OCI-LY1 (cell line): Measurements from ENCODE around the gene ZC3H18.

Source experiments
- H2AFZ ChIP-seq: fragments of 200-600 bp; sonication (generic), shearing (Covaris generic); 2 replicates; pipeline ENCODE4 v1.6.0; 2014; ENCODE audit warnings: antibody characterized with exemption, mild to moderate bottlenecking, low read length
- H3F3A ChIP-seq: fragments of 200-600 bp; sonication (generic), shearing (Covaris generic); 2 replicates; pipeline ENCODE4 v1.6.0; 2014; ENCODE audit warnings: mild to moderate bottlenecking, antibody characterized with exemption, low read length, moderate library complexity; ENCODE audit not compliant: insufficient read depth
- H3K27ac ChIP-seq: fragments of 200-600 bp; sonication (generic); 2 replicates; pipeline ENCODE4 v1.5.1; 2014; ENCODE audit warnings: low read length, mixed run types, mild to moderate bottlenecking, low read depth; ENCODE audit not compliant: poor library complexity, severe bottlenecking
- H3K27me3 ChIP-seq: fragments of 200-600 bp; sonication (generic); 2 replicates; pipeline ENCODE4 v1.6.0; 2014; ENCODE audit warnings: antibody characterized with exemption, mild to moderate bottlenecking, low read length, moderate library complexity; ENCODE audit not compliant: insufficient read depth
- H3K36me3 ChIP-seq: fragments of 200-600 bp; sonication (generic); 2 replicates; pipeline ENCODE4 v1.6.1; 2014; ENCODE audit warnings: mild to moderate bottlenecking, antibody characterized with exemption, low read length, moderate library complexity, mixed read lengths; ENCODE audit not compliant: insufficient read depth
- H3K4me1 ChIP-seq: fragments of 200-600 bp; sonication (generic); 2 replicates; pipeline ENCODE4 v1.5.1; 2014; ENCODE audit warnings: mild to moderate bottlenecking, low read length, moderate library complexity; ENCODE audit not compliant: insufficient read depth, severe bottlenecking
- H3K4me2 ChIP-seq: fragments of 200-600 bp; sonication (generic), shearing (Covaris generic); 2 replicates; pipeline ENCODE4 v1.6.1; 2014; ENCODE audit warnings: low read length
- H3K4me3 ChIP-seq: fragments of 200-600 bp; sonication (generic); 2 replicates; pipeline ENCODE4 v1.5.1; 2014; ENCODE audit warnings: low read length, low read depth, mild to moderate bottlenecking, mixed read lengths; ENCODE audit not compliant: poor library complexity, severe bottlenecking
- H3K79me2 ChIP-seq: fragments of 200-600 bp; shearing (Covaris generic); 2 replicates; pipeline ENCODE4 v1.6.1; 2016; ENCODE audit warnings: mixed run types, low read length, mixed read lengths; ENCODE audit not compliant: insufficient read depth
- H3K9ac ChIP-seq: fragments of 200-600 bp; sonication (generic), shearing (Covaris generic); 2 replicates; pipeline ENCODE4 v1.6.1; 2014; ENCODE audit warnings: mild to moderate bottlenecking, low read length, mixed read lengths
- H3K9me2 ChIP-seq: fragments of 200-600 bp; sonication (generic), shearing (Covaris generic); 2 replicates; pipeline ENCODE4 v1.6.1; 2014; ENCODE audit warnings: low read depth, mild to moderate bottlenecking, low read length, mixed read lengths
- H3K9me3 ChIP-seq: fragments of 200-600 bp; shearing (Covaris generic); 2 replicates; pipeline ENCODE4 v1.6.1; 2014; ENCODE audit warnings: low read length, mixed read lengths
- H4K20me1 ChIP-seq: fragments of 200-600 bp; sonication (generic), shearing (Covaris generic); 2 replicates; pipeline ENCODE4 v1.6.0; 2016; ENCODE audit warnings: mild to moderate bottlenecking, low read length; ENCODE audit not compliant: insufficient read depth
- CTCF ChIP-seq: fragments of 200-600 bp; sonication (generic), shearing (Covaris generic); IDR thresholded peaks from 2 replicates; pipeline ENCODE4 v1.5.1; 2017; ENCODE audit warnings: mild to moderate bottlenecking, antibody characterized with exemption, low read length, moderate library complexity, mixed read lengths
- EZH2 ChIP-seq: fragments of 200-600 bp; sonication (generic), shearing (Covaris generic); IDR thresholded peaks from 2 replicates; pipeline ENCODE4 v1.8.0; 2017; ENCODE audit warnings: borderline replicate concordance, mixed run types, mild to moderate bottlenecking, antibody characterized with exemption, low read length, moderate library complexity, mixed read lengths

The ZC3H18 gene

GRCh38 chr16:88652762-88653063 lies 82.5 kb downstream of the ZC3H18 start:
- no peak overlapping the region for H3K9ac ChIP-seq

GRCh38 chr16:88653101-88653500 lies 82.9 kb downstream of the ZC3H18 start:
- Histone ChIP-seq H2AFZ (no peak overlapping the region), H3K4me3 (no peak overlapping the region), H3K9me3 (no peaks in the 10 kb centered on the region), H3K27ac (no peak overlapping the region), H3F3A (no peaks in the 10 kb centered on the region), H3K27me3 (no peaks in the 10 kb centered on the region), H3K4me1 (peaks cover 44% of the 10 kb centered on the region), H3K4me2 (no peak overlapping the region), H3K79me2 (no peaks in the 10 kb centered on the region), H3K36me3 (peaks cover 64% of the 10 kb centered on the region), H3K9ac (no peak overlapping the region), H3K9me2 (no peaks in the 10 kb centered on the region), H4K20me1 (no peaks in the 10 kb centered on the region)
- TF ChIP-seq CTCF (no peak), EZH2 (no peak)

More at GRCh38 chr16:88652762-88653063, 82.5 kb downstream of the ZC3H18 start:
- no peak overlapping the region for H2AFZ ChIP-seq
- H3K4me3 ChIP-seq, result no peak overlapping the region
- peaks cover 42% of the 10 kb centered on the region for H3K4me1 ChIP-seq
- H3F3A ChIP-seq, result no peaks in the 10 kb centered on the region
- H3K27me3 ChIP-seq, result no peaks in the 10 kb centered on the region
- TF ChIP-seq EZH2 (no peak), CTCF (no peak)
- H3K27ac ChIP-seq, result no peak overlapping the region
- H3K4me2 ChIP-seq, result no peak overlapping the region
- H4K20me1 ChIP-seq, result no peaks in the 10 kb centered on the region
- no peaks in the 10 kb centered on the region for H3K9me3 ChIP-seq
- H3K79me2 ChIP-seq, result no peaks in the 10 kb centered on the region
- H3K36me3 ChIP-seq, result peaks cover 68% of the 10 kb centered on the region
- H3K9me2 ChIP-seq, result no peaks in the 10 kb centered on the region

GRCh38 chr16:88653596-88654362 lies 83.6 kb downstream of the ZC3H18 start:
- no peaks in the 10 kb centered on the region for H3K9me3 ChIP-seq
- H4K20me1 ChIP-seq, result no peaks in the 10 kb centered on the region
- H3K4me1 ChIP-seq, result peaks cover 41% of the 10 kb centered on the region
- H3K27me3 ChIP-seq, result no peaks in the 10 kb centered on the region
- H2AFZ ChIP-seq, result no peak overlapping the region
- no peaks in the 10 kb centered on the region for H3F3A ChIP-seq
- H3K9me2 ChIP-seq, result no peaks in the 10 kb centered on the region
- TF ChIP-seq CTCF (no peak), EZH2 (no peak)
- no peak overlapping the region for H3K27ac ChIP-seq
- no peak overlapping the region for H3K4me2 ChIP-seq
- H3K79me2 ChIP-seq, result no peaks in the 10 kb centered on the region
- H3K4me3 ChIP-seq, result no peak overlapping the region
- no peak overlapping the region for H3K9ac ChIP-seq
- peaks cover 59% of the 10 kb centered on the region for H3K36me3 ChIP-seq
